Right renal pelvis (tissue), 4 donors: ENCODE measurements around the gene COL15A1. TPM values are rescaled to one million over a fixed set of nuclear protein-coding genes. Genes with fewer than 3 reads are reported as not detected.

Source experiments
- DNase-seq, 4 donors: peaks; one replicate each; pipeline ENCODE4 v3.0.0-alpha.2; 2013; ENCODE audit warnings: low read depth in 4 of 4, low spot score in 3 of 4, missing footprints in 1 of 4
- polyA plus RNA-seq, 4 donors: library from polyadenylated mRNA; unstranded; fragments of 120-200 nt; gene quantifications; one replicate each; pipeline ENCODE4 v1.2.1, GENCODE V29; 2013; ENCODE audit not compliant: insufficient read length in 4 of 4

COL15A1 gene
- polyA plus RNA-seq, 4 donors = 30.1 to 36.2 (median 35.0) TPM

- no peak for DNase-seq
These were observed 127.0 kb downstream of the COL15A1 start for GRCh38 chr9:99070681-99071080.

- no peak for DNase-seq
These were observed 127.8 kb downstream of the COL15A1 start for GRCh38 chr9:99071313-99072039.

- no peak for DNase-seq
These were observed 128.3 kb downstream of the COL15A1 start for GRCh38 chr9:99072040-99072394.

GRCh38 chr9:99073347-99073746 lies 129.6 kb downstream of the COL15A1 start:
- DNase-seq = no peak

GRCh38 chr9:99073985-99074901 lies 130.5 kb downstream of the COL15A1 start:
- no peak for DNase-seq

DNA sequence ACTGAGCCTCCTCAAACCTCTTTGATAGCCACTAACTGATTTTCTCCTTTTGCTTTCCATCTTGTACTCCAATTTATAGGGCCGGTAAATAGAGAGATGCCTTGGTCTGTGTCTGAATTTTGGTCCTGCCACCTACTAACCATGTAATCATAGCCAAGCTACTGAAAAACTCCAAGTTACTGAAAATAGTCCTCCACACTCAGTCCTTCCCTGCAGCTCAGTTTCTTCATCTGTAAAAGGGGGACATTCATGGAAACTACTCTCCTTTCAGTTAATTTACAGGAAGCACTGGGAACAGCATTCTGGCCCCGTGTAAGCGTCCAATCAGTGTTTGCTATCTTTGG lies 131.2 kb downstream of the COL15A1 start:
- DNase-seq = no peak

- no peak for DNase-seq
These were observed 131.7 kb downstream of the COL15A1 start for GRCh38 chr9:99075246-99075912.

GRCh38 chr9:99076030-99076429 lies 132.3 kb downstream of the COL15A1 start:
- no peak for DNase-seq

GRCh38 chr9:99076483-99077171 lies 132.9 kb downstream of the COL15A1 start:
- no peak for DNase-seq

DNA sequence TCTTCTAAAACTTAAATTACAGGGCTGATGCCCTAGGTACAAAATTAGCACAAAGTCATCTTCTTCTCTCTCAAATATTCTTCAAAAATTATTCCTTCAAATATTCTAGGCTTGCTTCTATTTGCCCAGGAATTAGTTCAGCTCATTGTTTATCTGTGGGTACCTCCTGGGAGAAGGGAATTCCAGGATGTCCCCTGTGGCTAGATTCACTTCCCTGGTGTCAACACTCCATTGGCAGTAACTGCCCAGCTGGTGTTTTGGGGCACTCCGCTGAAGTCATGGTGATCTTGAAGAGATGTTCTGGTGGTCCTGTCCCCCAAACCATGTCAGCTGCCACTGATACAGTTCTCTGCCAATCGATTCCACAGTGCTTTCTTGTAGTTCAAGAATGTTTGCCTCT lies 135.0 kb downstream of the COL15A1 start:
- DNase-seq = no peak

DNA sequence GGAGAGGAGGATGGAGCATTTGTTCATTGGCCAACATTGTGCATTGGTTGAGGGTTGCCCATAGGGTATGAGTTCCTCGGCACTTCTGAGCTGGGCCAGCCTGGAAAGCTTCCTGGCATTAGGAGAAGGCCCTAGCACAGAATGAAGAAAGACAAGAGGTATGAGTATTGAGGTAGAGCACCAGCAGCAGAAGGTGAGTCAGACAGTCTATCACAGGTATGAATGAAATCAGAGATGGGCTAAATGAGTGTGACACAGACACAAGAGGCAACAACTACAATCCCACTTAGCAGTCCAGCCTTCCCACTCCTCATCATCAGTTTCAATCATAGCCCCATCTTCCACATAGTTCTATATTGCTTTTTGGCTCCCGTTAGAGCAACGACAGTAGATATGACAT lies 135.8 kb downstream of the COL15A1 start:
- DNase-seq = no peak

DNA sequence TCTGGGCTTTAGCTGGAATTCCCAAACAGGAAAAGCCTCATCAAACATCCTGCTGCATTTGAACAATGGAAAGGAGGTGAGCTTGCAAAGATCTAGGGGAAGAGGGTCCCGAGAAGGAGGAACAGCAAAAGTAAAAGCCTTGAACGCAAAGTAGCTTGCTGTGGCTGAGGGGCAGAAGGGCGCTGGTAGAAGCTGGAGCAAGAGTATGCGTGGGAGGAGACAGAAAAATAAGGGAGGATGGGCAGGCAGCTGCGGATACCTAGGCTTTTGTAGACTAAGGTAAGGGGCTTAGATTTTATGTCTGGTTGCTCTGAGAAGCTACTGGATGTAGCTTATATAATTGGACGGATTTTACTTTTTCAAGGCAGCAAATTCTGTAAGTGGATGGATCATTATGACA lies 139.3 kb downstream of the COL15A1 start:
- no peak for DNase-seq

GRCh38 chr9:99085949-99086948 lies 142.5 kb downstream of the COL15A1 start:
- no peak for DNase-seq

- DNase-seq = no peak
These were observed 143.8 kb downstream of the COL15A1 start for GRCh38 chr9:99087462-99087861.

DNA sequence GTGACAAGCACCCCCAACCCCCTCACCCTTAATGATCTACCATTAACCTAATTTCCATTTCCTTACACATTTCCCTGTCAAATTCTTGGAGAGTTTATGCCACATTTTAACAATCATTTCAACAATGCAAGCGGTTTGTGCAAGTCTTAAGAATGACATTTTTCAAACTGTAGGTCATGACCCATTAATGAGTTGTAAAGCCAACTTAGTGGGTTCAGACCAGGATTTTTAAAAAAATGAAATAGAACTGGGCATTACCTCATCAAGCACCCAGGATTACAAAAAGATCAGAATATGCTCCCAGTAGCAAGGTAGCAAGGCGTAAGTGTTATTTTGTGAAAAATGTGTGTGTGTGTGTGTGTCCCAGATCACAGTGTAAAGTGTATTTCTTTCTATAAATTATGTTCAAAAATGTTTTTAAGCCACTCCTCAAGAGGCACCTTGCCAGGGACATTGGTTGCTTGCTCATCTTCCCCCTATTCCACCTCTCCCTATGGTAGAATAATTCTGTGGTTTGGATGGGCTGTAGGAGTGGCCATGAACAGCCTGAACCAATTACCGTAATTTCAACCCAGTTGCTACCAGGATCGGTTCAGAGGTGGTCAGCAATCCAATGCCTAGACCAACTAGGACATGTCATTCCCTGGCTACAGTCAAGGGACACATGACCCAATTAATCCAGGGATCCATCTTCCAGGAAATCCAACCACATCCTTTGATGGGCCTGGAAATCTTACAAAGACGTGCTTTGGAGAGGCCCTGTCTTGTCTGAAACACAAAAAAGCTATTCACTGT lies 146.8 kb downstream of the COL15A1 start:
- no peak for DNase-seq

DNA sequence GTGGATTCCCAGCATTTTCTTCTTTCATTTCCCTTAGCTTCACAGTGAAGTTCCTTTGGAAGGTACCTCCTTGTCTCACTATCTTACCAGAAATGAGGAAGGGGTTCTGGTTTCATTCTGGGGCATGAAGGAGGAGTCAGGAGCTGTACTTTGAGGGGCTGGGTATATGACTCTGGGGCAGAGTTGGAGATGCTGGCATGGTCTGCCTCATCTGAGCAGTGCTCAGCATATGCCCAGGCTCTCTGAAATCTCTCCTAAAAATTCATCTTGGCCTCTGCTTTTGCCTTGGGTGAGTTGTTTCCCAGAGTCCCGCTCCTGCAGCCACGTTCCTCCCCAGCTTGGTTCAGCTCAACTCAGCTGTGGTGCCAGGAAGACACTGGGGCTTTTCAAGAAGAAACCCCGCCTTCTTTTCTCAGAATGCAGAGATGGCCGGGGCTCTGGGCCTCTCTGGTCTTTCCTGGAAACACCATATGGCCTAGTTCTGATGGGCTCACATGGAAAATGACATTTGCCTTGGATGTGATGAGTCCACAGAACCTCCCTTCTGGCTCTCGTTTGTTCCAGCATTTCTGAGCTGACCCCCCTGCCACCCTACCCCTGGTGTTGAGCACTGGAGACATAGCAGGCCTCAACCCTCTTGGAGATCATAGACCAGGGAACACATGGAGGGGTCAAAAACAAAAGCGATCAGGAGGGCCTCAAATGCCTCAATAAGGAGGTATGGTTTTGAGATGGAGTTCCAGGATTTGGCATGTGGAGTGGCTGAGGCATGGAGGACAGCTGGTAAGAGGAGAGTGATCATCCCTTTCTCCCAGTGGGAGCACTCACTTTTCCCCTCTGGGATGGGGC lies 149.2 kb downstream of the COL15A1 start:
- no peak for DNase-seq

GRCh38 chr9:99093492-99093791 lies 149.7 kb downstream of the COL15A1 start:
- no peak for DNase-seq

DNA sequence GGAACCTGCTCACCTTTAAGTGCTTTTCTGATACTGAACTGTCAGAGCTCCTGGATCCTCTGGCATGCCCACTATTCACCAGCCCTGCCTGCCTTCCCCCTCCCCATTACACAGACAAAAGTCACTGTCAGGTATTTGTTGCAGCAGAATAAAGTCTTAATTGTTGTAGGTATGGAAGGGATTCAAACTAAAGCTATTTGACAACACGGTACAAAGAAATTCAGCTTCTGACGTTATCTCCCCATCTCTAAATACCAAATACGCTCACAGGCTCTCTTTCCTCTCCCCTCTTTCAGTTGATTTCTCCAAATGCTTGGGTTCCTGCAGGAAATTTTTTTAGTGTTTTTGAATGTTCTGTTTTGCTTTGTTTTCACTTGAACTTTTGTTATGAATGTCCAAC lies 151.9 kb downstream of the COL15A1 start:
- no peak for DNase-seq
